Prostate gland (tissue), 2 donors: ENCODE measurements around the gene FRRS1L. TPM values are rescaled to one million over a fixed set of nuclear protein-coding genes. Genes with fewer than 3 reads are reported as not detected.

ENCODE experiments used
- DNase-seq: peaks from one replicate; pipeline ENCODE4 v3.0.0-alpha.2; 2019; ENCODE audit warnings: low spot score
- H3K27ac ChIP-seq, 2 donors: fragments of 200-600 bp; sonication (generic); 2 replicates each; pipeline ENCODE4 v1.5.1; 2017 to 2019
- H3K27me3 ChIP-seq: fragments of 200-600 bp; sonication (generic); replicated peaks from 2 replicates; pipeline ENCODE4 v1.5.1; 2019; ENCODE audit not compliant: insufficient read depth
- H3K36me3 ChIP-seq, 2 donors: fragments of 200-600 bp; sonication (generic); 1 replicate in 1 of 2; 2 replicates in 1 of 2; pipeline versions ENCODE4 v1.5.1 to v1.8.1; 2017 to 2019
- H3K4me1 ChIP-seq: fragments of 200-600 bp; sonication (generic); replicated peaks from 2 replicates; pipeline ENCODE4 v1.5.1; 2019
- H3K4me3 ChIP-seq, 2 donors: fragments of 200-600 bp; sonication (generic); 2 replicates each; pipeline ENCODE4 v1.5.1; 2017 to 2019
- H3K9me3 ChIP-seq: fragments of 200-600 bp; sonication (generic); 2 replicates; pipeline ENCODE4 v1.5.1; 2017
- CTCF ChIP-seq, 4 experiments: fragments of 200-600 bp in 2 of 4; fragments of 450-650 bp in 2 of 4; sonication (generic) in 2 of 4; IDR thresholded peaks; 1 replicate in 3 of 4; 2 replicates in 1 of 4; pipeline ENCODE4 v1.5.1; 2016 to 2019; ENCODE audit warnings: antibody characterized with exemption in 4 of 4, mild to moderate bottlenecking in 2 of 4, moderate library complexity in 2 of 4
- POLR2A ChIP-seq: fragments of 450-650 bp; IDR thresholded peaks from one replicate; pipeline ENCODE4 v1.6.1; 2016; ENCODE audit warnings: antibody characterized with exemption, mild to moderate bottlenecking
- POLR2AphosphoS5 ChIP-seq: sonication (generic); formaldehyde crosslinking; IDR thresholded peaks from one replicate; pipeline ENCODE4 v1.6.1; 2017; ENCODE audit warnings: antibody characterized with exemption
- WGBS: methylation state at CpG from one replicate; pipeline ENCODE4 v1.1.5; 2018; 5-methylcytosine and 5-hydroxymethylcytosine counted together
- intact Hi-C: fragments of 100-400 bp; cut with DNase I; formaldehyde crosslinking; loops from one replicate; pipeline ENCODE4 v1.14.2; 2022
- total RNA-seq, 2 donors: library from RNA; depleted of rRNA; stranded (reverse); fragments of >200 nt; gene quantifications; one replicate each; pipeline ENCODE4 v1.1.0, GENCODE V29; 2016

The FRRS1L gene
- total RNA-seq, 2 donors from 2014 or later = 1.6 to 11.9 TPM

DNA sequence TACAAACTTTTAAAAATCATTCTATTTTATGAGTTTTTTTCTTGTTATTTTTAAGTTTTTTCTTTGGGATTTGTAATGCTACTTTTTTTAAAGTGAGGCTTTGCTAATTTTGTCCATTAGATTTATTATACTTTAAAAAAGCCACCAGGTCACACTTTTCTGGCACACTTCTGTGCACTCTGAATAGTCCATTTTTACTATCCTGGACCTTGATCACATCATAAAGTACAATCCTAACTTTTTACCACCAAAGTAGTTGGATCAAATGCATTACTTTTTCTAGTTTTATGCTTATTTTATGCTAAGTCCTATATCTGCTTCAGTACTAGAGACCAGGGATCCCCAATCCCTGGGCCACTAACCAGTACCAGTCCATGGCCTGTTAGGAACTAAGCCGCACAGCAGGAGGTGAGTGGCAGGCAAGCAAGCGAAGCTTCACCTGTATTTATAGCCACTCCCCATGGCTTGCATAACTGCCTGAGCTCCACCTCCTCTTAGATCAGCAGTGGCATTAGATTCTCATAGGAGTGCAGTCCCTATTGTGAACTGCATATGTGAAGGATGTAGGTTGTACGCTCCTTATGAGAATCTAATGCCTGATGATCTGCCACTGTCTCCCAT, 16.0 kb downstream of the FRRS1L start:
- no peak for DNase-seq
- Histone ChIP-seq H3K9me3 (no peaks in the 10 kb centered on the region), H3K27me3 (no peaks in the 10 kb centered on the region), H3K27ac (no peak overlapping the region), H3K4me3 (no peak overlapping the region), H3K4me1 (no peaks in the 10 kb centered on the region), H3K36me3 (no peaks in the 10 kb centered on the region)
- TF ChIP-seq POLR2A (no peak), POLR2AphosphoS5 (no peak), CTCF (IDR thresholded peaks at IDR 0.05) (no peak)
- intact Hi-C loops = no loop called here
- 99% methylated on average over 3 of the region's 3 CpGs for WGBS

- WGBS = 93% methylated on average over 4 of the region's 4 CpGs
- Histone ChIP-seq H3K36me3 (no peaks in the 10 kb centered on the region), H3K27ac (no peak overlapping the region), H3K9me3 (no peaks in the 10 kb centered on the region), H3K4me1 (no peaks in the 10 kb centered on the region), H3K27me3 (no peaks in the 10 kb centered on the region), H3K4me3 (no peak overlapping the region)
- no peak for DNase-seq
- no peak for TF ChIP-seq POLR2AphosphoS5
- no peak for TF ChIP-seq POLR2A
- TF ChIP-seq CTCF (IDR thresholded peaks at IDR 0.05) = no peak
- intact Hi-C loops = no loop called here
These were observed 17.3 kb downstream of the FRRS1L start for GRCh38 chr9:109149722-109150121.

DNA sequence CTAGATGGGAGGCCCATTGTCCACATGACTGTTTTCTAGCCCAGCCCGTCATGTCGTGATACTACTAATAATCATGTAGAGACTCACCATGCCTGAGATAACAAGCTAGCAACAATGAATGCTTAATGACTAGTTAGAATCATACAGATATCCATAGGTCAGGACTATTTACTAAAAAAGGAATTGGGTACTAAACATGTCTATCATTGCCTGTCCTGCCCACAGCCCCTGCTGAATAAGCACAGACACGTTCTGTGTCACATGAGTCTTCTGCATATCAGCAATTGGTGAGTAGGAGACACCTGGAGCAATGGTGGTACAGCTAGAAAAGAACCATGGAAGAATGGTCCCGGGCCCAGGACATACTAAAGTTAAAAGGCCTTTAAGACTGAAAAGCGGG, 18.0 kb downstream of the FRRS1L start:
- intact Hi-C loops = no loop called here
- no peak overlapping the region for H3K4me3 ChIP-seq
- no peaks in the 10 kb centered on the region for H3K4me1 ChIP-seq
- no peaks in the 10 kb centered on the region for H3K36me3 ChIP-seq
- H3K27me3 ChIP-seq = no peaks in the 10 kb centered on the region
- TF ChIP-seq CTCF (IDR thresholded peaks at IDR 0.05) (no peak), POLR2A (no peak)
- 81% methylated on average over 5 of the region's 5 CpGs for WGBS
- no peak overlapping the region for H3K27ac ChIP-seq
- no peaks in the 10 kb centered on the region for H3K9me3 ChIP-seq
- DNase-seq = no peak

- intact Hi-C loops = no loop called here
- DNase-seq = no peak
- Histone ChIP-seq H3K9me3 (no peaks in the 10 kb centered on the region), H3K4me3 (no peak overlapping the region), H3K36me3 (no peaks in the 10 kb centered on the region), H3K27ac (no peak overlapping the region), H3K27me3 (no peaks in the 10 kb centered on the region), H3K4me1 (no peaks in the 10 kb centered on the region)
- no peak for TF ChIP-seq CTCF (IDR thresholded peaks at IDR 0.05)
- TF ChIP-seq POLR2A = no peak
- TF ChIP-seq POLR2AphosphoS5 = no peak
- WGBS = 92% methylated on average over 6 of the region's 6 CpGs
These were observed 22.0 kb downstream of the FRRS1L start for GRCh38 chr9:109145051-109145450.

GRCh38 chr9:109143881-109144562, 23.0 kb downstream of the FRRS1L start:
- intact Hi-C loops = no loop called here
- TF ChIP-seq POLR2AphosphoS5 (no peak), POLR2A (no peak), CTCF (IDR thresholded peaks at IDR 0.05) (no peak)

More at GRCh38 chr9:109143881-109144562, 23.0 kb downstream of the FRRS1L start:
- Histone ChIP-seq H3K9me3 (no peaks in the 10 kb centered on the region), H3K4me3 (no peak overlapping the region), H3K4me1 (no peaks in the 10 kb centered on the region), H3K36me3 (no peaks in the 10 kb centered on the region), H3K27me3 (no peaks in the 10 kb centered on the region), H3K27ac (no peak overlapping the region)
- no peak for DNase-seq
- WGBS = 85% methylated on average over 5 of the region's 5 CpGs
